HL-60 (cell line): ENCODE data around the gene TVP23A.

Source experiments
- DNase-seq, 2 experiments: peaks; one replicate each; pipeline ENCODE4 v3.0.0-alpha.2; 2010 to 2020; ENCODE audit warnings: low read depth in 1 of 2, low spot score in 1 of 2
- H3K27ac ChIP-seq: fragments of 250-450 bp; sonication (Bioruptor Pico); replicated peaks from 2 replicates; pipeline ENCODE4 v1.5.1; 2020; ENCODE audit warnings: mild to moderate bottlenecking, moderate library complexity
- H3K27me3 ChIP-seq: fragments of 250-450 bp; sonication (Bioruptor Pico); 2 replicates; pipeline ENCODE4 v1.5.1; 2021; ENCODE audit warnings: mild to moderate bottlenecking, moderate library complexity; ENCODE audit not compliant: insufficient read depth, poor library complexity, severe bottlenecking
- H3K4me3 ChIP-seq: replicated peaks from 2 replicates; pipeline ENCODE4 v1.5.1; 2011; ENCODE audit warnings: mild to moderate bottlenecking, control low read depth, low read length; ENCODE audit not compliant: insufficient read depth
- CTCF ChIP-seq: IDR thresholded peaks from one replicate; pipeline ENCODE4 v1.5.1; 2011; ENCODE audit warnings: low read length, control low read depth, inconsistent platforms; ENCODE audit not compliant: insufficient read depth
- GABPA ChIP-seq: IDR thresholded peaks from 2 replicates; pipeline ENCODE4 v1.6.1; 2012; ENCODE audit warnings: low read depth
- POLR2AphosphoS5 ChIP-seq: IDR thresholded peaks from 2 replicates; pipeline ENCODE4 v1.6.1; 2012; ENCODE audit warnings: low read depth
- REST ChIP-seq: IDR thresholded peaks from 2 replicates; pipeline ENCODE4 v1.6.1; 2012; ENCODE audit warnings: low read depth; ENCODE audit not compliant: insufficient replicate concordance
- SPI1 ChIP-seq: IDR thresholded peaks from 2 replicates; pipeline ENCODE4 v1.6.1; 2012; ENCODE audit warnings: low read depth, mild to moderate bottlenecking, borderline replicate concordance

TVP23A gene

GRCh38 chr16:10750793-10751192, 67.8 kb downstream of the TVP23A start:
- Histone ChIP-seq H3K4me3 (no peak overlapping the region), H3K27me3 (no peaks in the 10 kb centered on the region), H3K27ac (no peak overlapping the region)
- no peak for DNase-seq
- no peak for TF ChIP-seq REST

GRCh38 chr16:10745841-10746240, 72.8 kb downstream of the TVP23A start:
- no peak for TF ChIP-seq GABPA
- no peak for TF ChIP-seq REST
- no peak for TF ChIP-seq POLR2AphosphoS5
- no peak for TF ChIP-seq SPI1
- no peak for TF ChIP-seq CTCF
- H3K27ac ChIP-seq = no peak overlapping the region
- no peak overlapping the region for H3K4me3 ChIP-seq
- DNase-seq = no peak
- no peaks in the 10 kb centered on the region for H3K27me3 ChIP-seq

- Histone ChIP-seq H3K4me3 (peak overlapping the region; percentile 48), H3K27ac (no peak overlapping the region; the same call in 1 of the 2 replicates), H3K27me3 (no peaks in the 10 kb centered on the region)
- DNase-seq = no peak
- TF ChIP-seq POLR2AphosphoS5 (no peak), CTCF (no peak)
These were observed 74.1 kb downstream of the TVP23A start for GRCh38 chr16:10744370-10745030.

GRCh38 chr16:10743610-10744369, 74.8 kb downstream of the TVP23A start, which contains the start of gene NUBP1:
Gene NUBP1, plus strand, starts transcription at chr16:10743842. Its CDS starts 22 bp downstream, at chr16:10743864.
- peak within 1 kb of the TSS; percentile 60 for H3K4me3 ChIP-seq
- peak within 1 kb of the TSS; percentile 99 for H3K27ac ChIP-seq
- no peaks in the 10 kb centered on the region for H3K27me3 ChIP-seq
- DNase-seq = peak; percentile 94 to 99
- TF ChIP-seq REST = peak; percentile 35
- TF ChIP-seq GABPA = peak; percentile 78
- TF ChIP-seq POLR2AphosphoS5 = peak; percentile 91
- no peak for TF ChIP-seq CTCF
- TF ChIP-seq SPI1 = no peak
